NB4 (cell line): ENCODE measurements around the gene INTS14.
"Not testable (repeated sequence)": the region's sequence is repeated elsewhere in the genome, so short reads cannot be mapped to it uniquely, and the experiment has no call there.

Source experiments
- DNase-seq: peaks from one replicate; pipeline ENCODE4 v3.0.0; 2010; ENCODE audit warnings: low read depth
- H3K4me3 ChIP-seq: one replicate; pipeline ENCODE4 v1.5.1; 2011; ENCODE audit warnings: mild to moderate bottlenecking, low read depth, low read length, moderate library complexity
- MAX ChIP-seq: IDR thresholded peaks from 2 replicates; pipeline ENCODE4 v1.6.1; 2011; ENCODE audit warnings: low read depth, low read length
- MYC ChIP-seq: IDR thresholded peaks from 2 replicates; pipeline ENCODE4 v1.6.1; 2011; ENCODE audit warnings: low read depth, low read length
- POLR2A ChIP-seq: IDR thresholded peaks from 2 replicates; pipeline ENCODE4 v1.6.1; 2011; ENCODE audit warnings: mild to moderate bottlenecking; ENCODE audit not compliant: insufficient read length; ENCODE audit errors: extremely low read depth
- TF ChIP-seq, protein P1 (sequence below): IDR thresholded peaks from one replicate; pipeline ENCODE4 v1.5.1; 2012; ENCODE audit warnings: low read depth, low read length

The INTS14 gene

GRCh38 chr15:65558997-65559760 is 51.8 kb downstream of the INTS14 start:
- H3K4me3 ChIP-seq = no peak overlapping the region
- DNase-seq = no peak
- TF ChIP-seq MYC (no peak), POLR2A (no peak), MAX (no peak)
- TF ChIP-seq, protein P1, sequence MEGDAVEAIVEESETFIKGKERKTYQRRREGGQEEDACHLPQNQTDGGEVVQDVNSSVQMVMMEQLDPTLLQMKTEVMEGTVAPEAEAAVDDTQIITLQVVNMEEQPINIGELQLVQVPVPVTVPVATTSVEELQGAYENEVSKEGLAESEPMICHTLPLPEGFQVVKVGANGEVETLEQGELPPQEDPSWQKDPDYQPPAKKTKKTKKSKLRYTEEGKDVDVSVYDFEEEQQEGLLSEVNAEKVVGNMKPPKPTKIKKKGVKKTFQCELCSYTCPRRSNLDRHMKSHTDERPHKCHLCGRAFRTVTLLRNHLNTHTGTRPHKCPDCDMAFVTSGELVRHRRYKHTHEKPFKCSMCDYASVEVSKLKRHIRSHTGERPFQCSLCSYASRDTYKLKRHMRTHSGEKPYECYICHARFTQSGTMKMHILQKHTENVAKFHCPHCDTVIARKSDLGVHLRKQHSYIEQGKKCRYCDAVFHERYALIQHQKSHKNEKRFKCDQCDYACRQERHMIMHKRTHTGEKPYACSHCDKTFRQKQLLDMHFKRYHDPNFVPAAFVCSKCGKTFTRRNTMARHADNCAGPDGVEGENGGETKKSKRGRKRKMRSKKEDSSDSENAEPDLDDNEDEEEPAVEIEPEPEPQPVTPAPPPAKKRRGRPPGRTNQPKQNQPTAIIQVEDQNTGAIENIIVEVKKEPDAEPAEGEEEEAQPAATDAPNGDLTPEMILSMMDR = no peak

DNA sequence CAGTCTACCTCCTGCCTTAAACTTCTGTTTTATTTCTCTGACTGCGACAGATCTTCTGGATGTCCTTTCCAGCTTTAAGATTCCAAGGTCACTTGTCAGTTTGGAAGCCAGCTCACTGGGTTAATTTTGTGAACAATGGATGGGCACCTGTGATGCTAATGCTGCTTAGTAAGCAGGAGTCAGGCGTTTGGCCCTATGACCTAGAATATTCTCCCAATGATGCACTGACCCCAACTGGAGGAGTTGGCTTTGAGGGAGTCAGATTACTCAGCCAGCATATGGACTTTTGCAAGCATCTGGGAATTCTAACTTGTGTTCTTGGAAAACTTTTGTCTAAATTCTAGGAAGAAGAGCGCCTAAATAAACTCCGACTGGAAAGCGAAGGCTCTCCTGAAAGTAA is 52.6 kb downstream of the INTS14 start:
- TF ChIP-seq MYC (no peak), MAX (no peak), POLR2A (no peak)
- TF ChIP-seq, protein P1 = no peak
- no peak for DNase-seq
- no peak overlapping the region for H3K4me3 ChIP-seq

DNA sequence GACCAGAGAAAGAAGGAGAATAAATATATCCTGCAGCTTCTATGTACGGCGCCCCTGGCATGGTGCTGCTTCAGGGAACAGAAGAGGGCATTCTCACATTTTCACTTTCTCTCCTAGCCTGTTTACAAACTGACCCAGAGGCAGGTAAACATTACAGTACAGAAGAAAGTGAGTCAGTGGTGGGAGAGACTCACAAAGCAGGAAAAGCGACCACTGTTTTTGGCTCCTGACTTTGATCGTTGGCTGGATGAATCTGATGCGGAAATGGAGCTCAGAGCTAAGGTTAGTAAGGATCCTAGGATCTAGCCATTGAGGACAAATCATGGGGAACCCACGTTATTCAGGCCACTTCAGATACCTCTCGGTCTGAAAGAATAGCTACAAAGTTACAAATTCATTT is 54.3 kb downstream of the INTS14 start:
- no peak for DNase-seq
- no peak overlapping the region for H3K4me3 ChIP-seq
- no peak for TF ChIP-seq MYC
- TF ChIP-seq, protein P1 = no peak
- no peak for TF ChIP-seq MAX
- TF ChIP-seq POLR2A = no peak

- H3K4me3 ChIP-seq = no peak overlapping the region
- no peak for DNase-seq
- TF ChIP-seq MAX (no peak), MYC (no peak)
These were observed 57.2 kb downstream of the INTS14 start for GRCh38 chr15:65553691-65554090.

DNA sequence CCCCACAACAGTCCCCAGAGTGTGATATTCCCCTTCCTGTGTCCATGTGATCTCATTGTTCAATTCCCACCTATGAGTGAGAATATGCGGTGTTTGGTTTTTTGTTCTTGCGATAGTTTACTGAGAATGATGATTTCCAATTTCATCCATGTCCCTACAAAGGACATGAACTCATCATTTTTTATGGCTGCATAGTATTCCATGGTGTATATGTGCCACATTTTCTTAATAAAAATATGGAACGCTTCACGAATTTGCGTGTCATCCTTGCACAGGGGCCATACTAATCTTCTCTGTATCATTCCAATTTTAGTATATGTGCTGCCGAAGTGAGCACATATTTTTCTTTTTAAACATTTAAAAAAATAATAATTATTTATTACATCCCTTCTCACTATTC is 58.1 kb downstream of the INTS14 start:
- not testable (repeated sequence) for DNase-seq, H3K4me3 ChIP-seq

- no peak overlapping the region for H3K4me3 ChIP-seq
- TF ChIP-seq MYC = no peak
- no peak for TF ChIP-seq POLR2A
- no peak for TF ChIP-seq MAX
- TF ChIP-seq, protein P1 = no peak
- DNase-seq = no peak
These were observed 59.7 kb downstream of the INTS14 start for GRCh38 chr15:65551183-65551582.

GRCh38 chr15:65550681-65551098 is 60.2 kb downstream of the INTS14 start:
- TF ChIP-seq POLR2A (no peak), MAX (no peak), MYC (no peak)
- TF ChIP-seq, protein P1 = no peak
- no peak overlapping the region for H3K4me3 ChIP-seq
- no peak for DNase-seq

- DNase-seq, H3K4me3 ChIP-seq: not testable (repeated sequence)
These were observed 61.6 kb downstream of the INTS14 start for GRCh38 chr15:65549288-65549687.
